Endodermal cell (in vitro differentiated cells): ENCODE measurements around the gene ABHD16B. TPM values are rescaled to one million over a fixed set of nuclear protein-coding genes. Genes with fewer than 3 reads are reported as not detected.
A peak's percentile ranks its signal among the peaks of the same experiment; 100 is the strongest.

Experiments
- DNase-seq: peaks from one replicate; pipeline ENCODE4 v3.0.0-alpha.2; 2017
- H3K27ac ChIP-seq: 2 replicates; pipeline ENCODE4 v1.5.1; 2013; ENCODE audit warnings: mild to moderate bottlenecking, low read depth, low read length, moderate library complexity
- H3K27me3 ChIP-seq: 2 replicates; pipeline ENCODE4 v1.6.1; 2013; ENCODE audit warnings: mild to moderate bottlenecking, low read length, moderate library complexity; ENCODE audit not compliant: insufficient read depth, control insufficient read depth, poor library complexity, severe bottlenecking
- H3K36me3 ChIP-seq: 2 replicates; pipeline ENCODE4 v1.7.0; 2013; ENCODE audit warnings: mild to moderate bottlenecking, low read length, moderate library complexity; ENCODE audit not compliant: control insufficient read depth, insufficient read depth
- H3K4me1 ChIP-seq: one replicate; pipeline ENCODE4 v1.7.0; 2013; ENCODE audit warnings: low read length; ENCODE audit not compliant: control insufficient read depth, insufficient read depth
- H3K4me3 ChIP-seq: 2 replicates; pipeline ENCODE4 v1.5.1; 2013; ENCODE audit warnings: mild to moderate bottlenecking, low read length, moderate library complexity
- H3K9ac ChIP-seq: 2 replicates; pipeline ENCODE4 v1.6.1; 2013; ENCODE audit warnings: mild to moderate bottlenecking, low read length, moderate library complexity; ENCODE audit not compliant: poor library complexity, severe bottlenecking; ENCODE audit errors: extremely low read depth
- H3K9me3 ChIP-seq: 2 replicates; pipeline ENCODE4 v1.6.1; 2013; ENCODE audit warnings: mild to moderate bottlenecking, low read length, moderate library complexity; ENCODE audit not compliant: control insufficient read depth
- H3K27ac Mint-ChIP-seq: 2 replicates; pipeline ENCODE4 v1.8.0; 2020; ENCODE audit warnings: mixed read lengths
- H3K27me3 Mint-ChIP-seq: 2 replicates; pipeline ENCODE4 v1.8.0; 2021; ENCODE audit warnings: mild to moderate bottlenecking, mixed read lengths; ENCODE audit not compliant: insufficient read depth
- H3K36me3 Mint-ChIP-seq: 2 replicates; pipeline ENCODE4 v1.8.0; 2020; ENCODE audit warnings: low read depth, mixed read lengths
- H3K4me1 Mint-ChIP-seq: 2 replicates; pipeline ENCODE4 v1.8.0; 2020; ENCODE audit warnings: mixed read lengths
- H3K4me3 Mint-ChIP-seq: 2 replicates; pipeline ENCODE4 v1.8.0; 2020; ENCODE audit warnings: mild to moderate bottlenecking, moderate library complexity, mixed read lengths
- H3K9me3 Mint-ChIP-seq: 2 replicates; pipeline ENCODE4 v1.8.0; 2020; ENCODE audit warnings: mild to moderate bottlenecking, mixed read lengths
- WGBS, 2 experiments: methylation state at CpG; one replicate each; pipeline versions ENCODE4 v1.1.5 to v1.1.7; 2013; ENCODE audit warnings: missing lambda C conversion rate in 2 of 2, mixed read lengths in 1 of 2; ENCODE audit not compliant: insufficient coverage in 1 of 2, insufficient read length in 1 of 2; 5-methylcytosine and 5-hydroxymethylcytosine counted together
- total RNA-seq, 2 donors: library from RNA; stranded (reverse); fragmentation: NEBNext Ultra II Directional in 1 of 2; extraction: Animal tissue kit (Norgen Biotek cat#: 25700) in 1 of 2; gene quantifications; 2 replicates in 1 of 2; 3 replicates in 1 of 2; pipeline ENCODE4 v1.2.1, GENCODE V29; 2021
- TF ChIP-seq, protein P1 (sequence below): fragments of 200-600 bp; sonication (generic); conservative IDR thresholded peaks from 2 replicates; pipeline ENCODE4 v1.5.0; 2021; ENCODE audit warnings: antibody characterized with exemption, mild to moderate bottlenecking

The ABHD16B gene
- total RNA-seq, 2 donors from 2014 or later = not detected

DNA sequence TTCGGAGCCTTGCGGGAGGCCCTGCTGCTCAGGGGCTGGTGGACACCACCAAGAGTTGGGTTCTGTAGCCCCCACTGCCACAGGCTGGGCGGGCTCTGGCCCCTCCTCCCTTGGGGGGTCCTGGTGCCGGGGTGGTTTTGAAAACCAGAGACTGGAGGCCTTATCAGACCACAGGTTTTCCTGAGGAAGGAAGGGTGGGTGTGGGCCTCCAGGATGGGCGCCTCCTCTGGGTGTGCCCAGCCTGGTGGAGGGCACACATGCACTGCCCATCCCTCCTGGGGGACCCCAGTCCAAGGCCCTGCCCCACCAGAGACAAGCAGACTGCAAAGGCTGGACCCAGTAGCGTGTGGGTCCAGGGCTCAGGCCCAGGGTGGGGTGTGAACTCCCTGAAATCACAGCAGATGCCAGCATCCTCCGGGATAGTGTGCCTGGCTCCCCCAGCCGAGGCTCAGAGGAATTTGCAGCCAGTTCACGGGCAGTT is 16.7 kb upstream of the ABHD16B start:
- WGBS, 2 experiments = 86 to 97% methylated on average over 5 to 9 of the region's 9 CpGs
- peak; percentile 37 for DNase-seq
- no peaks in the 10 kb centered on the region for H3K9me3 Mint-ChIP-seq
- H3K4me1 Mint-ChIP-seq = peaks cover 2% of the 10 kb centered on the region
- Histone ChIP-seq H3K27me3 (no peaks in the 10 kb centered on the region), H3K27ac (no peak overlapping the region), H3K9ac (no peak overlapping the region), H3K36me3 (no peaks in the 10 kb centered on the region), H3K4me3 (no peak overlapping the region), H3K9me3 (no peaks in the 10 kb centered on the region), H3K4me1 (peaks cover 6% of the 10 kb centered on the region)
- H3K4me3 Mint-ChIP-seq = no peak overlapping the region
- H3K36me3 Mint-ChIP-seq = no peaks in the 10 kb centered on the region
- H3K27me3 Mint-ChIP-seq = peaks cover 3% of the 10 kb centered on the region
- TF ChIP-seq, protein P1, sequence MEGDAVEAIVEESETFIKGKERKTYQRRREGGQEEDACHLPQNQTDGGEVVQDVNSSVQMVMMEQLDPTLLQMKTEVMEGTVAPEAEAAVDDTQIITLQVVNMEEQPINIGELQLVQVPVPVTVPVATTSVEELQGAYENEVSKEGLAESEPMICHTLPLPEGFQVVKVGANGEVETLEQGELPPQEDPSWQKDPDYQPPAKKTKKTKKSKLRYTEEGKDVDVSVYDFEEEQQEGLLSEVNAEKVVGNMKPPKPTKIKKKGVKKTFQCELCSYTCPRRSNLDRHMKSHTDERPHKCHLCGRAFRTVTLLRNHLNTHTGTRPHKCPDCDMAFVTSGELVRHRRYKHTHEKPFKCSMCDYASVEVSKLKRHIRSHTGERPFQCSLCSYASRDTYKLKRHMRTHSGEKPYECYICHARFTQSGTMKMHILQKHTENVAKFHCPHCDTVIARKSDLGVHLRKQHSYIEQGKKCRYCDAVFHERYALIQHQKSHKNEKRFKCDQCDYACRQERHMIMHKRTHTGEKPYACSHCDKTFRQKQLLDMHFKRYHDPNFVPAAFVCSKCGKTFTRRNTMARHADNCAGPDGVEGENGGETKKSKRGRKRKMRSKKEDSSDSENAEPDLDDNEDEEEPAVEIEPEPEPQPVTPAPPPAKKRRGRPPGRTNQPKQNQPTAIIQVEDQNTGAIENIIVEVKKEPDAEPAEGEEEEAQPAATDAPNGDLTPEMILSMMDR = no peak
- no peak overlapping the region for H3K27ac Mint-ChIP-seq

DNA sequence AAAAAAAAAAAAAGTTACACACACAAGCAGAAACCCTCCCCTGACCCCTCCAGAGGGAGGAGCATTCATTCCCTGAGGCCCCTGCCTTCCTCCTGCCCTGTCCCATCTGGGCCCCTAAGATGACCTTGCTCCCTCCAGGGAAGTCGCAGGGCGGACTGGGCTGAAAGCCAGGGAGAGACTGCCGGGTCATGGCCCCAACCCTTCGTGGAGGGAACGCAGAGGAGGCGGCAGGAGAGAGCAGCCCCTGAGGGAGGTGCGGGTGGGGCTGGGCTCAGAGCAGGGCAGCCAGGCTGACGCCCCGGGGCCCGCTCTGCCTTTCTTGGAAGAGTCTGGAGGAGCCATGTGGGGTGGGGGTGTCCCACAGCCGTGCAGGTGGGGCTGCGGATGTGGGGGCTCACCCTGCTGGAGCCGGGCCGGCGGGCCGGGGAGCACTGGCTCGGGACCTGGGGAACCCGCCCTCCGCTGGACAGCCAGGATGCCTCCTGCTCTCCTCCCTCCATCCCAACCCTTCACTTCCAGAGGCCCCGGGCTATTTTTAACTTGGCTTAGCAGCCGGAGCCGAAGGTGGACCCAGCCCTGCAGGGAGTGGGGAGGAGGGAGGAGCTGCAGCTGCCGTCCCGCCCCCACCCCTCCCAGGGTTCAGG is 15.0 kb upstream of the ABHD16B start:
- peak; percentile 91 for DNase-seq
- Mint-ChIP-seq H3K27ac (peak overlapping the region; percentile 64), H3K4me3 (peak overlapping the region; percentile 50), H3K4me1 (peaks cover 2% of the 10 kb centered on the region), H3K27me3 (peaks cover 7% of the 10 kb centered on the region), H3K9me3 (no peaks in the 10 kb centered on the region), H3K36me3 (no peaks in the 10 kb centered on the region)
- Histone ChIP-seq H3K27ac (peak overlapping the region; percentile 15), H3K36me3 (no peaks in the 10 kb centered on the region), H3K9ac (no peak overlapping the region), H3K27me3 (no peaks in the 10 kb centered on the region), H3K4me3 (peak overlapping the region; percentile 29), H3K9me3 (no peaks in the 10 kb centered on the region), H3K4me1 (peaks cover 6% of the 10 kb centered on the region)
- TF ChIP-seq, protein P1 = no peak
- WGBS, 2 experiments = 21 to 26% methylated on average over 6 to 24 of the region's 24 CpGs

DNA sequence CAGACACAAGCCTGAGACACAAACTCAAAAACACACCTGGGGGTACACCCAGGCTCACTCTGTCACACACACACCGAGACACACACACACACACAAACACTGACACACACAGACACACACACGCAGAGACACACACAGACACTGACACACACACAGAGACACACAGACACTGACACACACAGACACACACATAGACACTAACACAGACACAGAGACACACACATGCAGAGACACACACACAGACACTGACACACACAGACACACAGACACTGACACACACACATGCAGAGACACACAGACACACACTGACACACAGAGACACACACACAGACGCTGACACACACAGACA is 14.4 kb upstream of the ABHD16B start:
- no peaks in the 10 kb centered on the region for H3K9me3 Mint-ChIP-seq

More for the DNA sequence above, 14.4 kb upstream of the ABHD16B start:
- H3K36me3 ChIP-seq = no peaks in the 10 kb centered on the region
- peaks cover 7% of the 10 kb centered on the region for H3K27me3 Mint-ChIP-seq
- H3K27ac ChIP-seq = no peak overlapping the region
- 68% methylated on average over 3 of the region's 3 CpGs; no CpG with 5 or more reads in 1 of the 2 experiments for WGBS, 2 experiments
- H3K36me3 Mint-ChIP-seq = no peaks in the 10 kb centered on the region
- TF ChIP-seq, protein P1 = no peak
- no peak overlapping the region for H3K4me3 Mint-ChIP-seq
- no peaks in the 10 kb centered on the region for H3K9me3 ChIP-seq
- H3K4me3 ChIP-seq = no peak overlapping the region
- no peak for DNase-seq
- peaks cover 2% of the 10 kb centered on the region for H3K4me1 Mint-ChIP-seq
- peaks cover 6% of the 10 kb centered on the region for H3K4me1 ChIP-seq
- H3K9ac ChIP-seq = no peak overlapping the region
- H3K27me3 ChIP-seq = no peaks in the 10 kb centered on the region
- no peak overlapping the region for H3K27ac Mint-ChIP-seq
